ENCODE results near the gene KCNC3.

The KCNC3 gene

GRCh38 chr19:50331994-50332243 is 2.7 kb upstream of the KCNC3 start:
- peaks cover 16% of the 10 kb centered on the region for H3K4me1 ChIP-seq (ENCODE audit: control insufficient read depth, insufficient read depth, low read length)
- H3K36me3 ChIP-seq (ENCODE audit: control insufficient read depth in 2 of 2, insufficient read depth in 1 of 2, low read length in 2 of 2), result no peaks in the 10 kb centered on the region
- CTCF ChIA-PET, result no interaction called here
- POLR2A ChIA-PET, result no interaction called here
- no peak for TF ChIP-seq ZNF354C (tag by site-specific recombination; IDR thresholded peaks at IDR 0.05; ENCODE audit: borderline replicate concordance, low read depth)
- TF ChIP-seq ZNF488 (tag by site-specific recombination; IDR thresholded peaks at IDR 0.05), result no peak
- TF ChIP-seq PRDM10 (tag by site-specific recombination; IDR thresholded peaks at IDR 0.05), result no peak
- TF ChIP-seq ZNF155 (tag by site-specific recombination; IDR thresholded peaks at IDR 0.05), result no peak
- TF ChIP-seq ZNF692 (tag by site-specific recombination; IDR thresholded peaks at IDR 0.05), result no peak
- no peak for TF ChIP-seq ZNF362 (tag by site-specific recombination; IDR thresholded peaks at IDR 0.05)
- no peak for TF ChIP-seq ZNF121 (tag by site-specific recombination; IDR thresholded peaks at IDR 0.05)
- no peak for TF ChIP-seq ZNF473 (tag by site-specific recombination; IDR thresholded peaks at IDR 0.05)
- no peak for TF ChIP-seq INSM2 (tag by site-specific recombination; IDR thresholded peaks at IDR 0.05)
- TF ChIP-seq ZNF747 (tag by site-specific recombination; IDR thresholded peaks at IDR 0.05), result no peak
- TF ChIP-seq ZNF2 (tag by site-specific recombination; IDR thresholded peaks at IDR 0.05), result no peak
- no peak for TF ChIP-seq ZFP41 (tag by site-specific recombination; IDR thresholded peaks at IDR 0.05; ENCODE audit: borderline replicate concordance)
- TF ChIP-seq OSR2 (tag by site-specific recombination; IDR thresholded peaks at IDR 0.05), result no peak
- no peak for TF ChIP-seq ZNF558 (tag by site-specific recombination; IDR thresholded peaks at IDR 0.05)
- no peak for TF ChIP-seq GLI2 (tag by site-specific recombination; IDR thresholded peaks at IDR 0.05; ENCODE audit: borderline replicate concordance, low read depth)
- TF ChIP-seq PRDM4 (tag by site-specific recombination; IDR thresholded peaks at IDR 0.05), result no peak
- TF ChIP-seq YY2 (tag by site-specific recombination; IDR thresholded peaks at IDR 0.05), result no peak
- TF ChIP-seq ZBTB7A (tag by site-specific recombination; IDR thresholded peaks at IDR 0.05; ENCODE audit: low read depth), result no peak
- H3K9me3 ChIP-seq (ENCODE audit: control insufficient read depth, insufficient read depth, low read depth, low read length), result no peaks in the 10 kb centered on the region
- no peak overlapping the region for H3K27ac ChIP-seq (ENCODE audit: extremely low read depth, low read depth, low read length)
- H3K4me3 ChIP-seq (ENCODE audit: low read depth, low read length), result no peak overlapping the region

Measured in HEK293 (cell line).